RWPE2 (cell line): Measurements from ENCODE around the gene SIK3.
"Not testable (repeated sequence)": the region's sequence is repeated elsewhere in the genome, so short reads cannot be mapped to it uniquely, and the experiment has no call there.

Experiments
- ATAC-seq: fragments of 200-7000 bp; cut with Tn5 transposase; 3 replicates; pipeline ENCODE4 v1.9.1; 2021; ENCODE audit warnings: low read depth
- DNase-seq: peaks from one replicate; pipeline ENCODE4 v3.0.0-alpha.2; 2020; ENCODE audit warnings: low spot score
- H3K27ac ChIP-seq: fragments of 450-650 bp; 2 replicates; pipeline ENCODE4 v1.5.1; 2017; ENCODE audit warnings: mild to moderate bottlenecking; ENCODE audit not compliant: poor library complexity, severe bottlenecking
- H3K27me3 ChIP-seq: fragments of 250-450 bp; sonication (Bioruptor Pico); 2 replicates; pipeline ENCODE4 v1.5.1; 2021; ENCODE audit warnings: mild to moderate bottlenecking, moderate library complexity; ENCODE audit not compliant: insufficient read depth, poor library complexity, severe bottlenecking
- H3K36me3 ChIP-seq: fragments of 250-450 bp; sonication (Bioruptor Pico); 2 replicates; pipeline ENCODE4 v1.5.1; 2020; ENCODE audit warnings: low read depth, mild to moderate bottlenecking, moderate library complexity
- H3K4me1 ChIP-seq: fragments of 250-450 bp; sonication (Bioruptor Pico); 2 replicates; pipeline ENCODE4 v1.5.1; 2021; ENCODE audit warnings: mild to moderate bottlenecking, moderate library complexity; ENCODE audit not compliant: insufficient read depth, poor library complexity, severe bottlenecking
- H3K4me3 ChIP-seq: fragments of 250-450 bp; sonication (Bioruptor Pico); 2 replicates; pipeline ENCODE4 v1.5.1; 2021; ENCODE audit warnings: mild to moderate bottlenecking, moderate library complexity; ENCODE audit not compliant: severe bottlenecking
- H3K9me3 ChIP-seq: fragments of 250-450 bp; sonication (Bioruptor Pico); 2 replicates; pipeline ENCODE4 v1.5.1; 2021; ENCODE audit warnings: mild to moderate bottlenecking, moderate library complexity; ENCODE audit not compliant: severe bottlenecking
- TF ChIP-seq, protein P1 (sequence below): fragments of 450-650 bp; IDR thresholded peaks from one replicate; pipeline ENCODE4 v1.5.1; 2017; ENCODE audit warnings: mild to moderate bottlenecking, moderate library complexity; ENCODE audit not compliant: poor library complexity, severe bottlenecking

Gene SIK3

GRCh38 chr11:117122556-117122955 is 24.3 kb upstream of the SIK3 start:
- Histone ChIP-seq H3K4me3 (no peak overlapping the region), H3K27me3 (no peaks in the 10 kb centered on the region), H3K27ac (no peak overlapping the region), H3K4me1 (no peaks in the 10 kb centered on the region), H3K9me3 (no peaks in the 10 kb centered on the region), H3K36me3 (no peaks in the 10 kb centered on the region)
- TF ChIP-seq, protein P1, sequence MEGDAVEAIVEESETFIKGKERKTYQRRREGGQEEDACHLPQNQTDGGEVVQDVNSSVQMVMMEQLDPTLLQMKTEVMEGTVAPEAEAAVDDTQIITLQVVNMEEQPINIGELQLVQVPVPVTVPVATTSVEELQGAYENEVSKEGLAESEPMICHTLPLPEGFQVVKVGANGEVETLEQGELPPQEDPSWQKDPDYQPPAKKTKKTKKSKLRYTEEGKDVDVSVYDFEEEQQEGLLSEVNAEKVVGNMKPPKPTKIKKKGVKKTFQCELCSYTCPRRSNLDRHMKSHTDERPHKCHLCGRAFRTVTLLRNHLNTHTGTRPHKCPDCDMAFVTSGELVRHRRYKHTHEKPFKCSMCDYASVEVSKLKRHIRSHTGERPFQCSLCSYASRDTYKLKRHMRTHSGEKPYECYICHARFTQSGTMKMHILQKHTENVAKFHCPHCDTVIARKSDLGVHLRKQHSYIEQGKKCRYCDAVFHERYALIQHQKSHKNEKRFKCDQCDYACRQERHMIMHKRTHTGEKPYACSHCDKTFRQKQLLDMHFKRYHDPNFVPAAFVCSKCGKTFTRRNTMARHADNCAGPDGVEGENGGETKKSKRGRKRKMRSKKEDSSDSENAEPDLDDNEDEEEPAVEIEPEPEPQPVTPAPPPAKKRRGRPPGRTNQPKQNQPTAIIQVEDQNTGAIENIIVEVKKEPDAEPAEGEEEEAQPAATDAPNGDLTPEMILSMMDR = no peak
- DNase-seq (no peak), ATAC-seq (no peak)

GRCh38 chr11:117121176-117121575 is 22.9 kb upstream of the SIK3 start:
- Histone ChIP-seq H3K27me3 (no peaks in the 10 kb centered on the region), H3K4me1 (no peaks in the 10 kb centered on the region), H3K9me3 (no peaks in the 10 kb centered on the region), H3K27ac (no peak overlapping the region), H3K36me3 (no peaks in the 10 kb centered on the region), H3K4me3 (no peak overlapping the region)
- TF ChIP-seq, protein P1 = no peak
- DNase-seq (no peak), ATAC-seq (no peak)

GRCh38 chr11:117117681-117118080 is 19.5 kb upstream of the SIK3 start:
- H3K9me3 ChIP-seq = no peaks in the 10 kb centered on the region
- DNase-seq (no peak), ATAC-seq (no peak)
- no peaks in the 10 kb centered on the region for H3K36me3 ChIP-seq
- H3K4me1 ChIP-seq = no peaks in the 10 kb centered on the region
- H3K27ac ChIP-seq = no peak overlapping the region
- H3K4me3 ChIP-seq = no peak overlapping the region
- TF ChIP-seq, protein P1 = no peak
- H3K27me3 ChIP-seq = no peaks in the 10 kb centered on the region

GRCh38 chr11:117112939-117113338 is 14.7 kb upstream of the SIK3 start:
- DNase-seq, H3K27ac ChIP-seq, H3K9me3 ChIP-seq, H3K4me3 ChIP-seq, H3K27me3 ChIP-seq, H3K36me3 ChIP-seq, ATAC-seq, H3K4me1 ChIP-seq: not testable (repeated sequence)

DNA sequence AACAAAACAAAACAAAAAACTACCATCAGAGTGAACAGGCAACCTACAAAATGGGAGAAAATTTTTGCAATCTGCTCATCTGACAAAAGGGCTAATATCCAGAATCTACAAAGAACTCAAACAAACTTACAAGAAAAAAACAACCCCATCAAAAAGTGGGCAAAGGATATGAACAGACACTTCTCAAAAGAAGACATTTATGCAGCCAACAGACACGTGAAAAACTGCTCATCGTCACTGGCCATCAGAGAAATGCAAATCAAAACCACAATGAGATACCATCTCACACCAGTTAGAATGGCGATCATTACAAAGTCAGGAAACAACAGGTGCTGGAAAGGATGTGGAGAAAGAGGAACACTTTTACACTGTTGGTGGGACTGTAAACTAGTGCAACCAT is 14.3 kb upstream of the SIK3 start:
- H3K27me3 ChIP-seq, H3K36me3 ChIP-seq, DNase-seq, H3K27ac ChIP-seq, H3K9me3 ChIP-seq, H3K4me1 ChIP-seq, ATAC-seq, H3K4me3 ChIP-seq: not testable (repeated sequence)

- TF ChIP-seq, protein P1 = no peak
- Histone ChIP-seq H3K9me3 (no peaks in the 10 kb centered on the region), H3K36me3 (no peaks in the 10 kb centered on the region), H3K4me1 (no peaks in the 10 kb centered on the region), H3K27ac (no peak overlapping the region), H3K27me3 (no peaks in the 10 kb centered on the region), H3K4me3 (no peak overlapping the region)
- DNase-seq = no peak
- no peak for ATAC-seq
Observed at GRCh38 chr11:117110294-117110950, 12.2 kb upstream of the SIK3 start.
